ENCODE measurements around the gene GPANK1.
A peak's percentile ranks its signal among the peaks of the same experiment; 100 is the strongest.

Gene GPANK1

GRCh38 chr6:31690231-31691077, 25.7 kb upstream of the GPANK1 start:
- DNase-seq, result no peak

- peak in 1 of 2 donors; percentile 22 for DNase-seq
These were observed 24.7 kb upstream of the GPANK1 start for GRCh38 chr6:31689249-31690110.

- no peak for DNase-seq
These were observed 23.3 kb upstream of the GPANK1 start for GRCh38 chr6:31687860-31688693.

GRCh38 chr6:31687321-31687720, 22.5 kb upstream of the GPANK1 start:
- no peak for DNase-seq

- DNase-seq, result no peak
These were observed 21.7 kb upstream of the GPANK1 start for GRCh38 chr6:31686483-31686882.

- no peak for DNase-seq
These were observed 18.8 kb upstream of the GPANK1 start for GRCh38 chr6:31683591-31683990.

- DNase-seq, result peak; percentile 54 to 63
These were observed 16.4 kb upstream of the GPANK1 start for GRCh38 chr6:31681135-31681671.

GRCh38 chr6:31680226-31681134, 15.7 kb upstream of the GPANK1 start, which contains the start of gene LY6G5C:
TSS of gene LY6G5C (minus strand) at chr6:31681067. CDS start at chr6:31680373, 694 bp downstream.
- peak; percentile 67 for DNase-seq

GRCh38 chr6:31677955-31678354, 13.2 kb upstream of the GPANK1 start:
- DNase-seq, result no peak

GRCh38 chr6:31676904-31677303, 12.1 kb upstream of the GPANK1 start:
- DNase-seq, result no peak

GRCh38 chr6:31676322-31676903, 11.6 kb upstream of the GPANK1 start:
- DNase-seq, result no peak

- DNase-seq, result no peak
These were observed 4.9 kb upstream of the GPANK1 start, which contains the start of gene LY6G5B for GRCh38 chr6:31669676-31670075. TSS of gene LY6G5B (plus strand) at chr6:31669976. CDS start at chr6:31670951, 975 bp downstream.

- DNase-seq, result no peak
These were observed 1.7 kb upstream of the GPANK1 start for GRCh38 chr6:31666337-31666965.

GRCh38 chr6:31665501-31666336, 922 bp upstream of the GPANK1 start, which contains the start of gene CSNK2B:
TSS of gene CSNK2B (plus strand) at chr6:31666080. CDS start at chr6:31666832, 752 bp downstream.
- peak; percentile 97 to 98 for DNase-seq

GRCh38 chr6:31663961-31664789, 622 bp downstream of the GPANK1 start:
- no peak for DNase-seq

GRCh38 chr6:31663126-31663960, 1.5 kb downstream of the GPANK1 start:
- no peak for DNase-seq

GRCh38 chr6:31662124-31662723, 2.6 kb downstream of the GPANK1 start:
- no peak for DNase-seq

Data from stimulated activated CD4-positive, alpha-beta T cell treated with anti-CD3 and anti-CD28 coated beads, Interleukin-2, amount 100 ng/mL, for 24 hours (primary cell).